Endodermal cell (in vitro differentiated cells): Measurements from ENCODE around the gene MBTPS1. TPM values are rescaled to one million over a fixed set of nuclear protein-coding genes. Genes with fewer than 3 reads are reported as not detected.

Experiments used
- DNase-seq: peaks from one replicate; pipeline ENCODE4 v3.0.0-alpha.2; 2017
- H3K27ac ChIP-seq: 2 replicates; pipeline ENCODE4 v1.5.1; 2013; ENCODE audit warnings: mild to moderate bottlenecking, low read depth, low read length, moderate library complexity
- H3K27me3 ChIP-seq: 2 replicates; pipeline ENCODE4 v1.6.1; 2013; ENCODE audit warnings: mild to moderate bottlenecking, low read length, moderate library complexity; ENCODE audit not compliant: insufficient read depth, control insufficient read depth, poor library complexity, severe bottlenecking
- H3K36me3 ChIP-seq: 2 replicates; pipeline ENCODE4 v1.7.0; 2013; ENCODE audit warnings: mild to moderate bottlenecking, low read length, moderate library complexity; ENCODE audit not compliant: control insufficient read depth, insufficient read depth
- H3K4me1 ChIP-seq: one replicate; pipeline ENCODE4 v1.7.0; 2013; ENCODE audit warnings: low read length; ENCODE audit not compliant: control insufficient read depth, insufficient read depth
- H3K4me3 ChIP-seq: 2 replicates; pipeline ENCODE4 v1.5.1; 2013; ENCODE audit warnings: mild to moderate bottlenecking, low read length, moderate library complexity
- H3K9ac ChIP-seq: 2 replicates; pipeline ENCODE4 v1.6.1; 2013; ENCODE audit warnings: mild to moderate bottlenecking, low read length, moderate library complexity; ENCODE audit not compliant: poor library complexity, severe bottlenecking; ENCODE audit errors: extremely low read depth
- H3K9me3 ChIP-seq: 2 replicates; pipeline ENCODE4 v1.6.1; 2013; ENCODE audit warnings: mild to moderate bottlenecking, low read length, moderate library complexity; ENCODE audit not compliant: control insufficient read depth
- H3K27ac Mint-ChIP-seq: 2 replicates; pipeline ENCODE4 v1.8.0; 2020; ENCODE audit warnings: mixed read lengths
- H3K27me3 Mint-ChIP-seq: 2 replicates; pipeline ENCODE4 v1.8.0; 2021; ENCODE audit warnings: mild to moderate bottlenecking, mixed read lengths; ENCODE audit not compliant: insufficient read depth
- H3K36me3 Mint-ChIP-seq: 2 replicates; pipeline ENCODE4 v1.8.0; 2020; ENCODE audit warnings: low read depth, mixed read lengths
- H3K4me1 Mint-ChIP-seq: 2 replicates; pipeline ENCODE4 v1.8.0; 2020; ENCODE audit warnings: mixed read lengths
- H3K4me3 Mint-ChIP-seq: 2 replicates; pipeline ENCODE4 v1.8.0; 2020; ENCODE audit warnings: mild to moderate bottlenecking, moderate library complexity, mixed read lengths
- H3K9me3 Mint-ChIP-seq: 2 replicates; pipeline ENCODE4 v1.8.0; 2020; ENCODE audit warnings: mild to moderate bottlenecking, mixed read lengths
- CTCF ChIP-seq: fragments of 200-600 bp; sonication (generic); conservative IDR thresholded peaks from 2 replicates; pipeline ENCODE4 v1.5.0; 2021; ENCODE audit warnings: antibody characterized with exemption, mild to moderate bottlenecking
- WGBS, 2 experiments: methylation state at CpG; one replicate each; pipeline versions ENCODE4 v1.1.5 to v1.1.7; 2013; ENCODE audit warnings: missing lambda C conversion rate in 2 of 2, mixed read lengths in 1 of 2; ENCODE audit not compliant: insufficient coverage in 1 of 2, insufficient read length in 1 of 2; 5-methylcytosine and 5-hydroxymethylcytosine counted together
- total RNA-seq, 2 donors: library from RNA; stranded (reverse); fragmentation: NEBNext Ultra II Directional in 1 of 2; extraction: Animal tissue kit (Norgen Biotek cat#: 25700) in 1 of 2; gene quantifications; 2 replicates in 1 of 2; 3 replicates in 1 of 2; pipeline ENCODE4 v1.2.1, GENCODE V29; 2021

The MBTPS1 gene
- total RNA-seq, 2 donors from 2014 or later = 59.7 to 62.9 TPM

- H3K9ac ChIP-seq = no peak overlapping the region
- WGBS, 2 experiments = 61 to 69% methylated on average over 21 to 22 of the region's 22 CpGs
- Mint-ChIP-seq H3K27me3 (peaks cover 59% of the 10 kb centered on the region), H3K9me3 (no peaks in the 10 kb centered on the region), H3K36me3 (no peaks in the 10 kb centered on the region), H3K27ac (peak overlapping the region; percentile 72), H3K4me3 (peak overlapping the region; percentile 3), H3K4me1 (peaks cover 27% of the 10 kb centered on the region)
- H3K4me1 ChIP-seq = peaks cover 14% of the 10 kb centered on the region
- peaks cover 50% of the 10 kb centered on the region for H3K27me3 ChIP-seq
- DNase-seq = peak; percentile 82
- no peaks in the 10 kb centered on the region for H3K36me3 ChIP-seq
- no peaks in the 10 kb centered on the region for H3K9me3 ChIP-seq
- H3K27ac ChIP-seq = no peak overlapping the region
- no peak for TF ChIP-seq CTCF
- H3K4me3 ChIP-seq = no peak overlapping the region
These were observed 73.8 kb downstream of the MBTPS1 start for GRCh38 chr16:84042879-84043485.

GRCh38 chr16:84042308-84042878 is 74.3 kb downstream of the MBTPS1 start, which contains the start of gene SLC38A8:
SLC38A8 (minus strand) TSS chr16:84042795; CDS start chr16:84042157, 638 bp downstream.
- Histone ChIP-seq H3K36me3 (no peaks in the 10 kb centered on the region), H3K4me3 (no peak within 1 kb of the TSS), H3K27ac (no peak within 1 kb of the TSS), H3K9ac (no peak within 1 kb of the TSS), H3K4me1 (peaks cover 14% of the 10 kb centered on the region), H3K27me3 (peaks cover 50% of the 10 kb centered on the region), H3K9me3 (no peaks in the 10 kb centered on the region)
- Mint-ChIP-seq H3K4me1 (peaks cover 27% of the 10 kb centered on the region), H3K9me3 (no peaks in the 10 kb centered on the region), H3K27me3 (peaks cover 59% of the 10 kb centered on the region), H3K4me3 (peak within 1 kb of the TSS; percentile 3), H3K27ac (peak within 1 kb of the TSS; percentile 72), H3K36me3 (no peaks in the 10 kb centered on the region)
- no peak for DNase-seq
- WGBS, 2 experiments = 75 to 80% methylated on average over 2 to 9 of the region's 9 CpGs
- TF ChIP-seq CTCF = no peak

- Mint-ChIP-seq H3K27me3 (peaks cover 57% of the 10 kb centered on the region), H3K4me3 (no peak overlapping the region), H3K4me1 (peaks cover 27% of the 10 kb centered on the region), H3K36me3 (no peaks in the 10 kb centered on the region), H3K9me3 (no peaks in the 10 kb centered on the region), H3K27ac (no peak overlapping the region)
- Histone ChIP-seq H3K27ac (no peak overlapping the region), H3K4me3 (no peak overlapping the region), H3K4me1 (peaks cover 14% of the 10 kb centered on the region), H3K36me3 (no peaks in the 10 kb centered on the region), H3K9me3 (no peaks in the 10 kb centered on the region), H3K9ac (no peak overlapping the region), H3K27me3 (peaks cover 50% of the 10 kb centered on the region)
- whole genome bisulfite sequencing, 2 experiments = 90 to 94% methylated on average over 17 of the region's 17 CpGs
- no peak for TF ChIP-seq CTCF
- DNase-seq = no peak
These were observed 74.9 kb downstream of the MBTPS1 start for GRCh38 chr16:84041881-84042280.
